Type B pancreatic cell (in vitro differentiated cells): Measurements from ENCODE around the gene TMEM86A. TPM values are rescaled to one million over a fixed set of nuclear protein-coding genes. Genes with fewer than 3 reads are reported as not detected.

Source experiments
- DNase-seq: peaks from one replicate; pipeline ENCODE4 v3.0.0; 2021; ENCODE audit warnings: mixed read lengths; ENCODE audit not compliant: unreplicated experiment; ENCODE audit errors: extremely low spot score
- H3K27ac Mint-ChIP-seq: 2 replicates; pipeline ENCODE4 v1.8.0; 2021; ENCODE audit warnings: mild to moderate bottlenecking, mixed read lengths
- H3K27me3 Mint-ChIP-seq: 2 replicates; pipeline ENCODE4 v1.8.0; 2021; ENCODE audit warnings: mixed read lengths
- H3K36me3 Mint-ChIP-seq: 2 replicates; pipeline ENCODE4 v1.8.0; 2021; ENCODE audit warnings: mixed read lengths
- H3K4me1 Mint-ChIP-seq: one replicate; pipeline ENCODE4 v1.8.0; 2021; ENCODE audit warnings: mixed read lengths; ENCODE audit not compliant: unreplicated experiment
- H3K4me3 Mint-ChIP-seq: 2 replicates; pipeline ENCODE4 v1.8.0; 2021; ENCODE audit warnings: mild to moderate bottlenecking, mixed read lengths
- H3K9me3 Mint-ChIP-seq: 2 replicates; pipeline ENCODE4 v1.8.0; 2021; ENCODE audit warnings: mixed read lengths
- total RNA-seq: library from RNA; stranded (reverse); gene quantifications from 2 replicates; pipeline ENCODE4 v1.2.1, GENCODE V29; 2021; ENCODE audit warnings: low replicate concordance
- TF ChIP-seq, protein P1 (sequence below): fragments of 200-600 bp; sonication (generic); conservative IDR thresholded peaks from 2 replicates; pipeline ENCODE4 v1.5.0; 2021; ENCODE audit warnings: antibody characterized with exemption, mild to moderate bottlenecking

The TMEM86A gene
- total RNA-seq, 1 donor from 2014 or later, result 6.5 TPM

DNA sequence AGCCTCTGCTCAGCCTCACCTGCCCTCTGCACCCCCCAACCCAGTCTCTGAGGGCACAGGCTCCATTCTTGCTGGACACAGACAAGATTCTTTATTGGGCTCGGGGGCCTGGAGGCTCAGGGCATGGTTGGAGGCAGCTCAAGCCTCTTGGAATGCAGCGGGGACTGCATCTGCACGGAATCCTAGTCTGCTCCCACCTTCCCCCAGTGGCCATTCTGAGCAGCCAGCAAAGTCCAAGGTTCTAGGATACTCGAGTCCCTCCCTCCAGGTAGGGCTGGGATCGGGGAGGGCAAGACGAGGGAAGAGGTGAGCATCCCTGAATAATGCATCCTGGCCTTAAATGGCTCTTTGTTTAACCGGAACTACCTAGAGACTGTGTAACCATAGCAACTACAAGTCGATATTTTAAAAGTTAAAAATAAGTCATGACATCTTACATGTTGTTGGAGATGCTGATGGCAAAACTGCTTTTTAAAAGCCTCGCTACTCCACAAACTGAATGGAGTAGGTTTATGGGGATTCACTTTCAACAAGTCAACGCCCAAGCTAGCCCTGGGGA is 38.1 kb downstream of the TMEM86A start:
- peaks cover 2% of the 10 kb centered on the region for H3K27me3 Mint-ChIP-seq
- H3K36me3 Mint-ChIP-seq, result no peaks in the 10 kb centered on the region
- TF ChIP-seq, protein P1, sequence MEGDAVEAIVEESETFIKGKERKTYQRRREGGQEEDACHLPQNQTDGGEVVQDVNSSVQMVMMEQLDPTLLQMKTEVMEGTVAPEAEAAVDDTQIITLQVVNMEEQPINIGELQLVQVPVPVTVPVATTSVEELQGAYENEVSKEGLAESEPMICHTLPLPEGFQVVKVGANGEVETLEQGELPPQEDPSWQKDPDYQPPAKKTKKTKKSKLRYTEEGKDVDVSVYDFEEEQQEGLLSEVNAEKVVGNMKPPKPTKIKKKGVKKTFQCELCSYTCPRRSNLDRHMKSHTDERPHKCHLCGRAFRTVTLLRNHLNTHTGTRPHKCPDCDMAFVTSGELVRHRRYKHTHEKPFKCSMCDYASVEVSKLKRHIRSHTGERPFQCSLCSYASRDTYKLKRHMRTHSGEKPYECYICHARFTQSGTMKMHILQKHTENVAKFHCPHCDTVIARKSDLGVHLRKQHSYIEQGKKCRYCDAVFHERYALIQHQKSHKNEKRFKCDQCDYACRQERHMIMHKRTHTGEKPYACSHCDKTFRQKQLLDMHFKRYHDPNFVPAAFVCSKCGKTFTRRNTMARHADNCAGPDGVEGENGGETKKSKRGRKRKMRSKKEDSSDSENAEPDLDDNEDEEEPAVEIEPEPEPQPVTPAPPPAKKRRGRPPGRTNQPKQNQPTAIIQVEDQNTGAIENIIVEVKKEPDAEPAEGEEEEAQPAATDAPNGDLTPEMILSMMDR, result peak; percentile 46
- H3K27ac Mint-ChIP-seq, result no peak overlapping the region
- peaks cover 5% of the 10 kb centered on the region for H3K4me1 Mint-ChIP-seq
- H3K9me3 Mint-ChIP-seq, result no peaks in the 10 kb centered on the region
- H3K4me3 Mint-ChIP-seq, result no peak overlapping the region
- DNase-seq, result no peak

DNA sequence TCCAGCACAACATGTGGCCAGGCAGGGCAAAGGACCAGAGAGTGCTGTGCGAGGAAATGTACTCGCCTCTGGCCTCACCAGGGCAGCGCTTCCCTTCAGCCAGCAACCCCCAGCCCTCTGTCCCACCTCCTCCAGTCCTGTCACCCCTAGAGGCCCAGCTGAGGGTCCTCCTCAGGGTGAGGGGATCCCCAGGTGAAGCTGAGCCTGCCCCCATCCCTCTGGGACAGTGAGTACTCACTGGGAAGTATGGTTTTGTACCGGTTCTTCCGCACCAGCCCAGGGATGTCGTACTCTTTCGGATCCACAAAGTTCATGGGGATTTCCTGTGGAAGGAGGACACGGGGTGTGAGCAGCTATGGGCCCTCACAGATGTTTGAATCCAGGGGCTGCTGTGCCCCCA is 39.1 kb downstream of the TMEM86A start:
- Mint-ChIP-seq H3K36me3 (no peaks in the 10 kb centered on the region), H3K4me3 (no peak overlapping the region)

GRCh38 chr11:18739685-18740084 is 41.1 kb downstream of the TMEM86A start:
- no peaks in the 10 kb centered on the region for H3K4me1 Mint-ChIP-seq
- peaks cover 2% of the 10 kb centered on the region for H3K27me3 Mint-ChIP-seq
- no peaks in the 10 kb centered on the region for H3K36me3 Mint-ChIP-seq
- H3K27ac Mint-ChIP-seq, result no peak overlapping the region
- DNase-seq, result no peak
- H3K4me3 Mint-ChIP-seq, result no peak overlapping the region
- TF ChIP-seq, protein P1, result no peak
- no peaks in the 10 kb centered on the region for H3K9me3 Mint-ChIP-seq

More for the DNA sequence above, 39.1 kb downstream of the TMEM86A start:
- Mint-ChIP-seq H3K9me3 (no peaks in the 10 kb centered on the region), H3K4me1 (no peaks in the 10 kb centered on the region), H3K27me3 (peaks cover 2% of the 10 kb centered on the region), H3K27ac (no peak overlapping the region)
- TF ChIP-seq, protein P1, result no peak
- no peak for DNase-seq

GRCh38 chr11:18741783-18742182 is 43.2 kb downstream of the TMEM86A start:
- no peak overlapping the region for H3K27ac Mint-ChIP-seq
- no peak for DNase-seq
- H3K9me3 Mint-ChIP-seq, result no peaks in the 10 kb centered on the region
- H3K36me3 Mint-ChIP-seq, result no peaks in the 10 kb centered on the region
- TF ChIP-seq, protein P1, result no peak
- no peaks in the 10 kb centered on the region for H3K27me3 Mint-ChIP-seq
- H3K4me3 Mint-ChIP-seq, result no peak overlapping the region
- H3K4me1 Mint-ChIP-seq, result no peaks in the 10 kb centered on the region

DNA sequence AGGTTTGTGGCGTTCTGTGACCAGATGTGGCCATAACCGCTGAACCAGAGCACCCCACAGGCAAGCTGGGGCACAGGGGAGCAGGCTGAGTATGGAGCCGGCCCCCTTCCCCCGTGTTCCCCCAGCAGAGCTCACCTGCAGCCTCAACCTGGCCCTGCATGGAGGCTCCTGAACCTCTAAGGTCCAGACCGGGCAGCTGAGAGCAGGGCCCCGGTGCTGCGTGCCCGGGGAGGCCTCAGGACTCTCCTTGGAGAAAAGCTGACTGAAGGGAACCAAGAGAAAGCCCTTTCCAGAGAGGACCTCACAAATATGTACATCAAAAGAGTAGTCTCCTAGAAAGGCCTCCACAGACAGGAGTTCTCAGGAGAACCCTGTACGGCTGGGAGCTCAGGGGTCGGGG is 44.8 kb downstream of the TMEM86A start:
- Mint-ChIP-seq H3K36me3 (no peaks in the 10 kb centered on the region), H3K27ac (no peak overlapping the region), H3K9me3 (no peaks in the 10 kb centered on the region), H3K4me1 (no peaks in the 10 kb centered on the region), H3K27me3 (no peaks in the 10 kb centered on the region), H3K4me3 (no peak overlapping the region)
- TF ChIP-seq, protein P1, result no peak
- no peak for DNase-seq
